Measurements from ENCODE around the gene CILP2.

The CILP2 gene

GRCh38 chr19:19538061-19538784 lies at the start of gene CILP2:
CILP2 (plus strand) TSS chr19:19538265; CDS start chr19:19538350, 85 bp downstream.
- DNase-seq, result peak; percentile 17

GRCh38 chr19:19488875-19489690 lies 49.0 kb upstream of the CILP2 start:
- DNase-seq, result no peak

- no peak for DNase-seq
These were observed 48.3 kb upstream of the CILP2 start for GRCh38 chr19:19489804-19490204.

GRCh38 chr19:19490214-19490968 lies 47.7 kb upstream of the CILP2 start:
- peak; percentile 38 for DNase-seq

- no peak for DNase-seq
These were observed 46.6 kb upstream of the CILP2 start for GRCh38 chr19:19491321-19492025.

GRCh38 chr19:19492026-19492610 lies 45.9 kb upstream of the CILP2 start:
- no peak for DNase-seq

GRCh38 chr19:19493841-19494546 lies 44.1 kb upstream of the CILP2 start:
- DNase-seq, result no peak

GRCh38 chr19:19495614-19496603 lies 42.2 kb upstream of the CILP2 start:
- DNase-seq, result no peak

GRCh38 chr19:19498255-19498991 lies 39.6 kb upstream of the CILP2 start:
- no peak for DNase-seq

GRCh38 chr19:19499272-19499995 lies 38.6 kb upstream of the CILP2 start:
- DNase-seq, result no peak

- DNase-seq, result no peak
These were observed 37.0 kb upstream of the CILP2 start for GRCh38 chr19:19500975-19501644.

- DNase-seq, result no peak
These were observed 36.3 kb upstream of the CILP2 start for GRCh38 chr19:19501798-19502197.

GRCh38 chr19:19502281-19502680 lies 35.8 kb upstream of the CILP2 start:
- no peak for DNase-seq

- DNase-seq, result no peak
These were observed 35.1 kb upstream of the CILP2 start for GRCh38 chr19:19502808-19503602.

- DNase-seq, result no peak
These were observed 33.1 kb upstream of the CILP2 start for GRCh38 chr19:19504754-19505668.

GRCh38 chr19:19505669-19506326 lies 32.3 kb upstream of the CILP2 start:
- DNase-seq, result no peak

Measured in NCI-H748 treated with DMSO at 0.1 percent for 48 hours (cell line).